Caco-2 (cell line): ENCODE measurements around the gene WHAMM. TPM values are rescaled to one million over a fixed set of nuclear protein-coding genes. Genes with fewer than 3 reads are reported as not detected.

Source experiments
- BruUV-seq: library from RNA; stranded (reverse); fragments of 400-500 nt; replicated peaks from 2 replicates; lab custom pipeline; 2021; lab: Mats Ljungman, UMichigan
- CTCF ChIA-PET: fragments of 300-600 bp; sonication (Branson Sonifier 250); formaldehyde crosslinking; loops from one replicate; lab custom pipeline; 2022; ENCODE audit warnings: antibody characterized with exemption; lab: Charles Lee
- POLR2A ChIA-PET: fragments of 300-600 bp; sonication (Branson Sonifier 250); formaldehyde crosslinking; loops from one replicate; lab custom pipeline; 2022; ENCODE audit warnings: antibody characterized with exemption; lab: Charles Lee
- DNase-seq, 2 experiments: peaks; one replicate each; pipeline versions ENCODE4 v3.0.0 to v3.0.0-alpha.2; 2020 to 2022
- H3K27me3 ChIP-seq: replicated peaks from 2 replicates; pipeline ENCODE4 v1.6.0; 2011; ENCODE audit warnings: low read length; ENCODE audit not compliant: control insufficient read depth, insufficient read depth
- H3K36me3 ChIP-seq: 2 replicates; pipeline ENCODE4 v1.5.1; 2011; ENCODE audit warnings: low read length; ENCODE audit not compliant: control insufficient read depth, insufficient read depth
- H3K4me1 ChIP-seq: fragments of 250-450 bp; sonication (Bioruptor Pico); 2 replicates; pipeline ENCODE4 v1.5.1; 2020; ENCODE audit warnings: mild to moderate bottlenecking
- H3K4me3 ChIP-seq: 2 replicates; pipeline ENCODE4 v1.5.1; 2011; ENCODE audit warnings: low read depth, mild to moderate bottlenecking, control low read depth, low read length
- H3K9me3 ChIP-seq: fragments of 250-450 bp; sonication (Bioruptor Pico); 2 replicates; pipeline ENCODE4 v1.5.1; 2020; ENCODE audit warnings: mild to moderate bottlenecking, moderate library complexity
- H3K27ac Mint-ChIP-seq: one replicate; pipeline ENCODE4 v1.8.0; 2022; ENCODE audit warnings: mixed read lengths; ENCODE audit not compliant: unreplicated experiment
- H3K27me3 Mint-ChIP-seq: one replicate; pipeline ENCODE4 v1.8.0; 2022; ENCODE audit warnings: mixed read lengths; ENCODE audit not compliant: insufficient read depth, unreplicated experiment
- H3K36me3 Mint-ChIP-seq: one replicate; pipeline ENCODE4 v1.8.0; 2022; ENCODE audit warnings: mild to moderate bottlenecking, mixed read lengths; ENCODE audit not compliant: insufficient read depth, unreplicated experiment
- H3K4me1 Mint-ChIP-seq: one replicate; pipeline ENCODE4 v1.8.0; 2022; ENCODE audit warnings: low read depth, mixed read lengths; ENCODE audit not compliant: unreplicated experiment
- H3K4me3 Mint-ChIP-seq: one replicate; pipeline ENCODE4 v1.8.0; 2022; ENCODE audit warnings: mild to moderate bottlenecking, moderate library complexity, mixed read lengths; ENCODE audit not compliant: unreplicated experiment
- H3K9me3 Mint-ChIP-seq: one replicate; pipeline ENCODE4 v1.8.0; 2022; ENCODE audit warnings: mixed read lengths; ENCODE audit not compliant: unreplicated experiment
- CTCF ChIP-seq, 2 experiments: fragments of 200-600 bp in 1 of 2; IDR thresholded peaks; 1 replicate in 1 of 2; 2 replicates in 1 of 2; pipeline versions ENCODE4 v1.5.1 to v1.8.0; 2011 to 2022; ENCODE audit warnings: antibody characterized with exemption in 1 of 2, control low read depth in 1 of 2, inconsistent platforms in 1 of 2, low read depth in 1 of 2, low read length in 1 of 2, mild to moderate bottlenecking in 1 of 2, moderate library complexity in 1 of 2; ENCODE audit not compliant: insufficient read depth in 1 of 2, severe bottlenecking in 1 of 2, unreplicated experiment in 1 of 2
- intact Hi-C: fragments of 100-400 bp; cut with micrococcal nuclease; formaldehyde crosslinking; loops from one replicate; pipeline ENCODE4 v1.10.0; 2022; ENCODE audit not compliant: unreplicated experiment
- total RNA-seq: library from RNA; stranded (reverse); gene quantifications from 2 replicates; pipeline ENCODE4 v1.2.3, GENCODE V29; 2022

WHAMM gene
- total RNA-seq, 1 experiment from 2014 or later, result 7.8 TPM

- no peak overlapping the region for H3K4me3 Mint-ChIP-seq
- Histone ChIP-seq H3K4me1 (peaks cover 6% of the 10 kb centered on the region; the same call in 1 of the 2 replicates), H3K9me3 (no peaks in the 10 kb centered on the region), H3K27me3 (no peaks in the 10 kb centered on the region), H3K36me3 (no peaks in the 10 kb centered on the region), H3K4me3 (no peak overlapping the region)
- no peak overlapping the region for H3K27ac Mint-ChIP-seq
- no peaks in the 10 kb centered on the region for H3K36me3 Mint-ChIP-seq
- H3K4me1 Mint-ChIP-seq, result no peaks in the 10 kb centered on the region
- BruUV-seq, result no TSS peak
- no peak for TF ChIP-seq CTCF (IDR thresholded peaks at IDR 0.05; ENCODE audit: insufficient read depth in 1 of 2, low read depth in 1 of 2, low read length in 1 of 2, severe bottlenecking in 1 of 2, unreplicated experiment in 1 of 2)
- DNase-seq, result no peak
- ChIA-PET POLR2A (no interaction called here), CTCF (interaction anchor here (0.8 kb wide), 1 partner anchor 141 kb away, joined by 3 read pairs; the partner anchor contains the start of gene C15orf40)
- no peaks in the 10 kb centered on the region for H3K9me3 Mint-ChIP-seq
- intact Hi-C loops, result no loop called here
- no peaks in the 10 kb centered on the region for H3K27me3 Mint-ChIP-seq
Measured at GRCh38 chr15:82870727-82871320, 61.4 kb downstream of the WHAMM start.

GRCh38 chr15:82871358-82871757, 61.9 kb downstream of the WHAMM start:
- CTCF ChIA-PET, result interaction anchor here (0.8 kb wide), 1 partner anchor 140 kb away, joined by 3 read pairs; the partner anchor contains the start of gene C15orf40
- no TSS peak for BruUV-seq

DNA sequence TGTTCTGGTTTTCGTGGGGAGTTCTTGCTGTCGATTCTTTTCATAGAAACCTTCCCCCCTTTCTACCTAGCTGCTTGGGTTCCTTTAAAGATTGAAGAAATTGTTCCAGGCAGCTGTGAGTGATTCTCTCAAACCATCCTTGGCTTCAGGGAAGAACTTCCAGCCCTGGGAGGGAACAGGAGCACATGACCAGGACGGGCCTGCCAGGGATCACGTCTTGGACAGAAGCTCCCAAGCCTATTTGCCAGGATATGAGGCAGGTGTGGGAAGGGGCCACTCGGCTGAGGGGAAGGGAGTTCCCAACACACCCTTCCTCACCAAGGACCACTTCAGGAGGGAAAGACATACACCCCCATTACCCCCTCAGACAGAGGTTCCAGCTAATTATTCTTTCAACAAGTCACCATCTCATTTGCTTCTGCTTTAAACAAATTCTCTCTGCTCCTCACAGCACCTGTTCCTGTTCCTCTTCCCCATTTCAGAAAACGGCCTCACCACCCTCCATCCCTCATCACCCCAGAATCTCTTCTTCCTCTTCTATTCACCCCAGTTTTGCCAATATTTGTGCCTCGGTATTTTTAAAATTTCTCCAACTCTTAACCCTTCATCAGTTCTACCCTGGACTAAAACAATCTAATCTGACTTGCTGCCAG, 62.5 kb downstream of the WHAMM start:
- no peak for TF ChIP-seq CTCF (IDR thresholded peaks at IDR 0.05; ENCODE audit: insufficient read depth in 1 of 2, low read depth in 1 of 2, low read length in 1 of 2, severe bottlenecking in 1 of 2, unreplicated experiment in 1 of 2)
- H3K4me1 ChIP-seq, result peaks cover 6% of the 10 kb centered on the region; the same call in 1 of the 2 replicates
- Mint-ChIP-seq H3K4me1 (no peaks in the 10 kb centered on the region), H3K27me3 (no peaks in the 10 kb centered on the region), H3K27ac (no peak overlapping the region), H3K4me3 (no peak overlapping the region), H3K9me3 (no peaks in the 10 kb centered on the region), H3K36me3 (no peaks in the 10 kb centered on the region)
- H3K27me3 ChIP-seq, result no peaks in the 10 kb centered on the region
- no peaks in the 10 kb centered on the region for H3K9me3 ChIP-seq
- no peak overlapping the region for H3K4me3 ChIP-seq
- BruUV-seq, result no TSS peak
- ChIA-PET POLR2A (no interaction called here), CTCF (no interaction called here)
- intact Hi-C loops, result no loop called here
- H3K36me3 ChIP-seq, result no peaks in the 10 kb centered on the region
- DNase-seq, result no peak

More at GRCh38 chr15:82871358-82871757, 61.9 kb downstream of the WHAMM start:
- Histone ChIP-seq H3K4me3 (no peak overlapping the region), H3K4me1 (peaks cover 6% of the 10 kb centered on the region; the same call in 1 of the 2 replicates), H3K9me3 (no peaks in the 10 kb centered on the region), H3K36me3 (no peaks in the 10 kb centered on the region), H3K27me3 (no peaks in the 10 kb centered on the region)
- TF ChIP-seq CTCF (IDR thresholded peaks at IDR 0.05; ENCODE audit: insufficient read depth in 1 of 2, low read depth in 1 of 2, low read length in 1 of 2, severe bottlenecking in 1 of 2, unreplicated experiment in 1 of 2), result no peak
- intact Hi-C loops, result no loop called here
- Mint-ChIP-seq H3K27me3 (no peaks in the 10 kb centered on the region), H3K27ac (no peak overlapping the region), H3K4me1 (no peaks in the 10 kb centered on the region), H3K36me3 (no peaks in the 10 kb centered on the region), H3K4me3 (no peak overlapping the region), H3K9me3 (no peaks in the 10 kb centered on the region)
- POLR2A ChIA-PET, result no interaction called here
- DNase-seq, result no peak
